NB4 (cell line): ENCODE data around the gene RPS27.
A peak's percentile ranks its signal among the peaks of the same experiment; 100 is the strongest.

Experiments used
- DNase-seq: peaks from one replicate; pipeline ENCODE4 v3.0.0; 2010; ENCODE audit warnings: low read depth
- H3K4me3 ChIP-seq: one replicate; pipeline ENCODE4 v1.5.1; 2011; ENCODE audit warnings: mild to moderate bottlenecking, low read depth, low read length, moderate library complexity
- CTCF ChIP-seq: IDR thresholded peaks from one replicate; pipeline ENCODE4 v1.5.1; 2012; ENCODE audit warnings: low read depth, low read length
- MAX ChIP-seq: IDR thresholded peaks from 2 replicates; pipeline ENCODE4 v1.6.1; 2011; ENCODE audit warnings: low read depth, low read length
- MYC ChIP-seq: IDR thresholded peaks from 2 replicates; pipeline ENCODE4 v1.6.1; 2011; ENCODE audit warnings: low read depth, low read length
- POLR2A ChIP-seq: IDR thresholded peaks from 2 replicates; pipeline ENCODE4 v1.6.1; 2011; ENCODE audit warnings: mild to moderate bottlenecking; ENCODE audit not compliant: insufficient read length; ENCODE audit errors: extremely low read depth

The RPS27 gene

GRCh38 chr1:153945131-153945794 lies 45.3 kb upstream of the RPS27 start:
- DNase-seq = peak; percentile 94
- TF ChIP-seq CTCF = no peak
- TF ChIP-seq POLR2A = peak; percentile 15
- peak; percentile 48 for TF ChIP-seq MAX
- TF ChIP-seq MYC = peak; percentile 68

GRCh38 chr1:153945795-153946621 lies 44.6 kb upstream of the RPS27 start:
- peak; percentile 97 for DNase-seq
- peak overlapping the region; percentile 82 for H3K4me3 ChIP-seq
- TF ChIP-seq MYC (peak; percentile 56), MAX (peak; percentile 68), CTCF (no peak)

More at GRCh38 chr1:153945131-153945794, 45.3 kb upstream of the RPS27 start:
- peak overlapping the region; percentile 82 for H3K4me3 ChIP-seq

- peak; percentile 92 for DNase-seq
- TF ChIP-seq MYC (peak; percentile 49), POLR2A (peak; percentile 26), MAX (peak; percentile 31), CTCF (peak; percentile 77)
- H3K4me3 ChIP-seq = peak within 1 kb of the TSS; percentile 82
Observed at GRCh38 chr1:153946622-153947241, 43.8 kb upstream of the RPS27 start, which contains the start of gene DENND4B. Gene DENND4B (minus strand): TSS chr1:153946718. CDS start chr1:153944374, 2,344 bp downstream.

- no peak overlapping the region for H3K4me3 ChIP-seq
- no peak for DNase-seq
- no peak for TF ChIP-seq CTCF
- TF ChIP-seq POLR2A = no peak
- no peak for TF ChIP-seq MYC
- no peak for TF ChIP-seq MAX
Observed at GRCh38 chr1:153951183-153951582, 39.4 kb upstream of the RPS27 start.

GRCh38 chr1:153951801-153952200 lies 38.8 kb upstream of the RPS27 start:
- no peak for DNase-seq
- TF ChIP-seq CTCF (no peak), MAX (no peak), MYC (no peak), POLR2A (no peak)
- no peak overlapping the region for H3K4me3 ChIP-seq
